ENCODE measurements around the gene PIAS4.

The PIAS4 gene

GRCh38 chr19:4059891-4060620 lies 52.5 kb downstream of the PIAS4 start:
- no peak for DNase-seq (ENCODE audit: low spot score)

GRCh38 chr19:4060621-4061177 lies 53.2 kb downstream of the PIAS4 start:
- DNase-seq (ENCODE audit: low spot score), result no peak

- peak; percentile 31 for DNase-seq (ENCODE audit: low spot score)
Observed at GRCh38 chr19:4061178-4061682, 53.7 kb downstream of the PIAS4 start.

GRCh38 chr19:4061683-4062418 lies 54.3 kb downstream of the PIAS4 start:
- DNase-seq (ENCODE audit: low spot score), result no peak

- no peak for DNase-seq (ENCODE audit: low spot score)
Observed at GRCh38 chr19:4062419-4063368, 55.2 kb downstream of the PIAS4 start.

- no peak for DNase-seq (ENCODE audit: low spot score)
Observed at GRCh38 chr19:4063369-4064148, 56.0 kb downstream of the PIAS4 start.

- no peak for DNase-seq (ENCODE audit: low spot score)
Observed at GRCh38 chr19:4064149-4064495, 56.6 kb downstream of the PIAS4 start.

GRCh38 chr19:4064496-4065260 lies 57.1 kb downstream of the PIAS4 start:
- no peak for DNase-seq (ENCODE audit: low spot score)

- DNase-seq (ENCODE audit: low spot score), result peak; percentile 95
Observed at GRCh38 chr19:4065430-4066175, 58.1 kb downstream of the PIAS4 start.

- DNase-seq (ENCODE audit: low spot score), result no peak
Observed at GRCh38 chr19:4066176-4066606, 58.7 kb downstream of the PIAS4 start.

- DNase-seq (ENCODE audit: low spot score), result peak; percentile 95
Observed at GRCh38 chr19:4066682-4067395, 59.3 kb downstream of the PIAS4 start, which contains the start of gene ZBTB7A. Gene ZBTB7A, minus strand, starts transcription at chr19:4066899. Its CDS starts 11,667 bp downstream, at chr19:4055232.

- no peak for DNase-seq (ENCODE audit: low spot score)
Observed at GRCh38 chr19:4067396-4068046, 60.0 kb downstream of the PIAS4 start.

GRCh38 chr19:4068047-4068966 lies 60.8 kb downstream of the PIAS4 start:
- DNase-seq (ENCODE audit: low spot score), result peak; percentile 31

GRCh38 chr19:4069331-4069959 lies 61.9 kb downstream of the PIAS4 start:
- DNase-seq (ENCODE audit: low spot score), result no peak

GRCh38 chr19:4071610-4072009 lies 64.1 kb downstream of the PIAS4 start:
- no peak for DNase-seq (ENCODE audit: low spot score)

GRCh38 chr19:4075373-4075772 lies 67.8 kb downstream of the PIAS4 start:
- DNase-seq (ENCODE audit: low spot score), result no peak

GRCh38 chr19:4077007-4077374 lies 69.5 kb downstream of the PIAS4 start:
- no peak for DNase-seq (ENCODE audit: low spot score)
